ENCODE results near the gene RPS24. TPM values are rescaled to one million over a fixed set of nuclear protein-coding genes. Genes with fewer than 3 reads are reported as not detected.
A peak's percentile ranks its signal among the peaks of the same experiment; 100 is the strongest.

The RPS24 gene
- total and polyA plus RNA-seq, 2 of the 13 experiments (the other 11 are each of a cell fraction or from before 2014, with no cell fraction given) = 2,690 to 3,319 TPM

DNA sequence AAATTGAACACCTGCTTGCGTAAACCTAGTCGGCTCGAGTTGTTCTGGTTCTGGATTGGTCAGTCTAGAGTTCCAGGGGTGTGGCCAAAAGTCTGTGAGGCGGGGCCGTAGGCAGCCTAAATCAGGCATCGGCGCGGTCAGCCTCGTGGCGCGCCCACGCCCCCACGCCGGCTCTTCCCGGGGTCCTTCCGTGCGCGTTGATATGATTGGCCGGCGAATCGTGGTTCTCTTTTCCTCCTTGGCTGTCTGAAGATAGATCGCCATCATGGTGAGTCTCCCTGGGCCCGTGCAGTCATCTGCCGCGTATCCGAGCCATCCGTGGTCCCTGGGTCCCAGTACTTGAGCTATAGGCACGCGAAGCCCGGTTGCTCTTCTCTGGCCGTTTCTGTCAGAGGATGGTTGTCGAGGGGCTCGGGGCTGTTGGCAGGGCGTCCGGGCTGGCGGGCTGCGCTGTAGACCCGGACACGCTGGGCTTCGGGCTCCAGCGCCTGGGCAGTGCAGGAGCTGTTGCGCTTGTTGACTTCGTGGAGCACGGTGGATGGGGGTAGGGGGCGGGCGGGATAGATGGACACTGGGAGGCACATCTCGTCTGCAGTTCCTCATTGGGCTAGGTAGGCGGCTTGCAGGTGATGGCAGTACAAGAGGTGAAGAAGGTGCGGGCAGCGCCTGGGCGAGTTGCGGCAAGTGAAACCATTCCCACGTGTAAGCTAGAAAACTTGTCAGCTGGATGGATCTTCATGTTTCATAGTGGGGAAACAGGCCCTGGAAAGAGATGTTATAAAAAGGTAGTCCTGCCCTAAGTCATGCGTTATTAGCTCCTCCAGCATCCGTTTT lies at the start of gene RPS24 (continued):
- TF ChIP-seq, protein P1, sequence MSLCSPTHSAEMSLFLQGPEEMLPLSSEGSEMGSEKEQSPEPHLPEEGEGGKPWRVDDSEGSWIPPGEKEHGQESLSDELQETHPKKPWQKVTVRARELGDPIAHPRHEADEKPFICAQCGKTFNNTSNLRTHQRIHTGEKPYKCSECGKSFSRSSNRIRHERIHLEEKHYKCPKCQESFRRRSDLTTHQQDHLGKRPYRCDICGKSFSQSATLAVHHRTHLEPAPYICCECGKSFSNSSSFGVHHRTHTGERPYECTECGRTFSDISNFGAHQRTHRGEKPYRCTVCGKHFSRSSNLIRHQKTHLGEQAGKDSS (CRISPR knock-in tag; IDR thresholded peaks at IDR 0.05; ENCODE audit: borderline replicate concordance, low read depth) = peak; percentile 69; the same call in 1 of the 2 replicates
- TF ChIP-seq PHB2 (IDR thresholded peaks at IDR 0.05; ENCODE audit: partially characterized antibody) (no peak), SIX4 (CRISPR knock-in tag; IDR thresholded peaks at IDR 0.05) (peak; percentile 92), ZNF335 (CRISPR knock-in tag; IDR thresholded peaks at IDR 0.05) (peak; percentile 100), ZNF3 (CRISPR knock-in tag; IDR thresholded peaks at IDR 0.05) (no peak), ARNT (IDR thresholded peaks at IDR 0.05) (no peak), HOXA5 (CRISPR knock-in tag; IDR thresholded peaks at IDR 0.05) (peak; percentile 87), ZFX (CRISPR knock-in tag; IDR thresholded peaks at IDR 0.05; ENCODE audit: low read depth) (peak; percentile 94), SMAD3 (CRISPR knock-in tag; IDR thresholded peaks at IDR 0.05) (no peak; the same call in 1 of the 2 replicates), ZMYM4 (CRISPR knock-in tag; IDR thresholded peaks at IDR 0.05) (peak; percentile 87), CREBL2 (CRISPR knock-in tag; IDR thresholded peaks at IDR 0.05; ENCODE audit: borderline replicate concordance) (peak; percentile 66; the same call in 1 of the 2 replicates), ZFP90 (CRISPR knock-in tag; IDR thresholded peaks at IDR 0.05; ENCODE audit: borderline replicate concordance) (peak; percentile 66; the same call in 1 of the 2 replicates), HNRNPL (IDR thresholded peaks at IDR 0.05; ENCODE audit: low read depth, low read length) (0 out of 2 replicates have a peak, but pooled peaks have one; percentile 45), ZNF253 (CRISPR knock-in tag; IDR thresholded peaks at IDR 0.05; ENCODE audit: borderline replicate concordance) (no peak), FOXP1 (IDR thresholded peaks at IDR 0.05) (no peak), FOXP1 (CRISPR knock-in tag; IDR thresholded peaks at IDR 0.05) (no peak), SP140L (CRISPR knock-in tag; IDR thresholded peaks at IDR 0.05; ENCODE audit: borderline replicate concordance) (no peak), ZNF556 (CRISPR knock-in tag; IDR thresholded peaks at IDR 0.05; ENCODE audit: borderline replicate concordance) (peak; percentile 64; the same call in 1 of the 2 replicates), ZNF788 (CRISPR knock-in tag; IDR thresholded peaks at IDR 0.05; ENCODE audit: borderline replicate concordance) (peak; percentile 86; the same call in 1 of the 2 replicates)
- TF ChIP-seq, protein P2, sequence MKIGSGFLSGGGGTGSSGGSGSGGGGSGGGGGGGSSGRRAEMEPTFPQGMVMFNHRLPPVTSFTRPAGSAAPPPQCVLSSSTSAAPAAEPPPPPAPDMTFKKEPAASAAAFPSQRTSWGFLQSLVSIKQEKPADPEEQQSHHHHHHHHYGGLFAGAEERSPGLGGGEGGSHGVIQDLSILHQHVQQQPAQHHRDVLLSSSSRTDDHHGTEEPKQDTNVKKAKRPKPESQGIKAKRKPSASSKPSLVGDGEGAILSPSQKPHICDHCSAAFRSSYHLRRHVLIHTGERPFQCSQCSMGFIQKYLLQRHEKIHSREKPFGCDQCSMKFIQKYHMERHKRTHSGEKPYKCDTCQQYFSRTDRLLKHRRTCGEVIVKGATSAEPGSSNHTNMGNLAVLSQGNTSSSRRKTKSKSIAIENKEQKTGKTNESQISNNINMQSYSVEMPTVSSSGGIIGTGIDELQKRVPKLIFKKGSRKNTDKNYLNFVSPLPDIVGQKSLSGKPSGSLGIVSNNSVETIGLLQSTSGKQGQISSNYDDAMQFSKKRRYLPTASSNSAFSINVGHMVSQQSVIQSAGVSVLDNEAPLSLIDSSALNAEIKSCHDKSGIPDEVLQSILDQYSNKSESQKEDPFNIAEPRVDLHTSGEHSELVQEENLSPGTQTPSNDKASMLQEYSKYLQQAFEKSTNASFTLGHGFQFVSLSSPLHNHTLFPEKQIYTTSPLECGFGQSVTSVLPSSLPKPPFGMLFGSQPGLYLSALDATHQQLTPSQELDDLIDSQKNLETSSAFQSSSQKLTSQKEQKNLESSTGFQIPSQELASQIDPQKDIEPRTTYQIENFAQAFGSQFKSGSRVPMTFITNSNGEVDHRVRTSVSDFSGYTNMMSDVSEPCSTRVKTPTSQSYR (CRISPR knock-in tag; IDR thresholded peaks at IDR 0.05; ENCODE audit: borderline replicate concordance) = peak; percentile 40; the same call in 1 of the 2 replicates
- TF ChIP-seq, protein P3, sequence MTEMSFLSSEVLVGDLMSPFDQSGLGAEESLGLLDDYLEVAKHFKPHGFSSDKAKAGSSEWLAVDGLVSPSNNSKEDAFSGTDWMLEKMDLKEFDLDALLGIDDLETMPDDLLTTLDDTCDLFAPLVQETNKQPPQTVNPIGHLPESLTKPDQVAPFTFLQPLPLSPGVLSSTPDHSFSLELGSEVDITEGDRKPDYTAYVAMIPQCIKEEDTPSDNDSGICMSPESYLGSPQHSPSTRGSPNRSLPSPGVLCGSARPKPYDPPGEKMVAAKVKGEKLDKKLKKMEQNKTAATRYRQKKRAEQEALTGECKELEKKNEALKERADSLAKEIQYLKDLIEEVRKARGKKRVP (CRISPR knock-in tag; IDR thresholded peaks at IDR 0.05) = peak in 1 of 2 experiments; percentile 57; a peak in 1 of 4 replicates

All from HepG2 (cell line).